Motor neuron (in vitro differentiated cells): ENCODE data around the gene ANGPTL2. TPM values are rescaled to one million over a fixed set of nuclear protein-coding genes. Genes with fewer than 3 reads are reported as not detected.

ENCODE experiments used
- ATAC-seq, 8 experiments: fragments of 200-7000 bp; cut with Tn5 transposase; replicated peaks in 6 of 8; 2 replicates each; pipeline ENCODE4 v1.8.0; 2021; ENCODE audit warnings: mild to moderate bottlenecking in 8 of 8, moderate library complexity in 8 of 8
- H3K27ac ChIP-seq, 2 donors: fragments of 250-450 bp; sonication (Bioruptor Pico); 2 replicates each; pipeline ENCODE4 v1.9.0; 2021; ENCODE audit warnings: antibody characterized with exemption in 2 of 2, mild to moderate bottlenecking in 2 of 2, moderate library complexity in 1 of 2
- H3K4me1 ChIP-seq, 2 donors: fragments of 250-450 bp; sonication (Bioruptor Pico); replicated peaks in 1 of 2; 2 replicates each; pipeline ENCODE4 v1.6.1; 2021; ENCODE audit warnings: antibody characterized with exemption in 2 of 2, mild to moderate bottlenecking in 2 of 2, moderate library complexity in 1 of 2
- H3K4me3 ChIP-seq, 5 donors: fragments of 250-450 bp; sonication (Bioruptor Pico); 2 replicates each; pipeline ENCODE4 v1.9.0; 2021; ENCODE audit warnings: antibody characterized with exemption in 5 of 5, mild to moderate bottlenecking in 5 of 5, moderate library complexity in 4 of 5
- WGBS, 10 experiments: fragments of 450-650 bp; shearing (Covaris generic); methylation state at CpG; one replicate each; pipeline ENCODE4 v1.0.0; 2022; 5-methylcytosine and 5-hydroxymethylcytosine counted together
- in situ Hi-C, 9 experiments: fragments of 400-800 bp; cut with MboI; loops; one replicate each; pipeline ENCODE4 v1.15.0; 2021; ENCODE audit warnings: low sequenced_read_pairs in 9 of 9, low pct_unique_long_range_greater_than_20kb in 2 of 9; ENCODE audit not compliant: unreplicated experiment in 9 of 9
- total RNA-seq, 8 experiments: library from RNA; unstranded; fragments of 300-600 nt; gene quantifications; 2 replicates each; pipeline versions ENCODE4 v1.2.3 to v1.2.4, GENCODE V29; 2022

Gene ANGPTL2
- total RNA-seq, 8 experiments from 2014 or later = 1.1 to 42.1 (median 4.8) TPM

DNA sequence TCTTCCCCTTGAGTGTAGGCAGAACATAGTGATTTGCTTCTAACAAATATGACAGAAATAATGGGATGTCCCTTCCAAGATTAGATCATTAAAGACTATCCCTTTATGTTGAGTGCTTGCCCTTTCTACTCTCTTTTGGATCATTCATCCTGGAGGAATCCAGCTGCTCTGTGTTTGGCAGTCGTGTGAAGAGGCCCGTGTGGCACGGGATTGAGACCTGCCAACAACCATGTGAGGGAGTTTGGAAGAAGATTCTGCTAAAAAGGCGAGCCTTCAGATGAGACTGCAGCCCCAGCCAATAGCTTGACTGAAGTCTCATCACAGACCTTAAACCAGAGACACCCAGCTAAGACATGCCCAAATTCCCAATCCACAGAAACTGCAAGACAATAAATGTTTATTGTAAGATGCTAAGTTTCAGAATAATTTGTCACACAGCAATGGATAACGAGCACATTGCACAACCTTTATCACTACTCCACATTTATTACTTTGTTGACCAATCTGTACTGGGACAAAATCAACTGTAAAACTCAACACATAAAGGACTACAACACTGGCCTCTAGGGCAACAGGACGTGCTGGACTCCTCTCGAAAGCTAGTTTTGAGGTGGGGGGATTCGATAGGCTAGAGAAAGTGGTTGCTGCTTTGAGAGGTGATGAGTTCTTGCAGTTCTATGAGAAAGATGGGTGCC lies 42.8 kb downstream of the ANGPTL2 start:
- Histone ChIP-seq H3K4me3 (no peak overlapping the region), H3K4me1 (peaks cover 15 to 18% of the 10 kb centered on the region in 2 donors), H3K27ac (no peak overlapping the region)
- WGBS, 10 experiments = 29 to 100% (median 94%) methylated on average over 2 to 6 of the region's 8 CpGs; no CpG with 5 or more reads in 4 of the 10 experiments
- no peak for ATAC-seq
- in situ Hi-C loops = no loop called here

GRCh38 chr9:127078988-127079387 lies 43.4 kb downstream of the ANGPTL2 start:
- ATAC-seq = no peak
- Histone ChIP-seq H3K4me1 (peaks cover 21 to 24% of the 10 kb centered on the region in 2 donors), H3K27ac (no peak overlapping the region), H3K4me3 (no peak overlapping the region)
- 80 to 100% (median 100%) methylated on average over 1 of the region's 1 CpG; no CpG with 5 or more reads in 6 of the 10 experiments for WGBS, 10 experiments
- in situ Hi-C loops = no loop called here

GRCh38 chr9:127078336-127078735 lies 44.1 kb downstream of the ANGPTL2 start:
- 70 to 100% (median 94%) methylated on average over 1 to 6 of the region's 6 CpGs; no CpG with 5 or more reads in 1 of the 10 experiments for WGBS, 10 experiments
- in situ Hi-C loops = no loop called here
- H3K4me1 ChIP-seq = peaks cover 22 to 24% of the 10 kb centered on the region in 2 donors
- H3K27ac ChIP-seq = no peak overlapping the region
- H3K4me3 ChIP-seq = no peak overlapping the region
- peak in 1 of 8 experiments; percentile 18 for ATAC-seq

DNA sequence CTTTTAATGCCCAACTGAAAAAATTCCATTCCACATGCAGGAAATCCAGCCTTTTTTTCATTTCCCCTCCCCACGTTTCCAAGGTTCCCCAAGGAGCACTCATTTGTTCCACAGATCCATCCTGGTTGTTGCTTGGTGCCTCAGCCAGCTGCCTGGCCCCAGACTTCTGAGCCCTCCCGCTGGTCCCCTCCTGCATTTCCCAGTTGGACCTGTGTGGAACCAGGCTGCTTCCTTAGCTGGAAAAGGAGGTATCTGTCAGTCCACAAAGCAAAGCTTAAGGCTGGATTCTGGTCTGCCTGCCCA lies 44.8 kb downstream of the ANGPTL2 start:
- ATAC-seq = no peak
- Histone ChIP-seq H3K4me1 (peaks cover 22 to 24% of the 10 kb centered on the region in 2 donors), H3K4me3 (no peak overlapping the region), H3K27ac (no peak overlapping the region)
- 0 to 100% (median 60%) methylated on average over 1 of the region's 2 CpGs; no CpG with 5 or more reads in 5 of the 10 experiments for WGBS, 10 experiments
- in situ Hi-C loops = no loop called here

DNA sequence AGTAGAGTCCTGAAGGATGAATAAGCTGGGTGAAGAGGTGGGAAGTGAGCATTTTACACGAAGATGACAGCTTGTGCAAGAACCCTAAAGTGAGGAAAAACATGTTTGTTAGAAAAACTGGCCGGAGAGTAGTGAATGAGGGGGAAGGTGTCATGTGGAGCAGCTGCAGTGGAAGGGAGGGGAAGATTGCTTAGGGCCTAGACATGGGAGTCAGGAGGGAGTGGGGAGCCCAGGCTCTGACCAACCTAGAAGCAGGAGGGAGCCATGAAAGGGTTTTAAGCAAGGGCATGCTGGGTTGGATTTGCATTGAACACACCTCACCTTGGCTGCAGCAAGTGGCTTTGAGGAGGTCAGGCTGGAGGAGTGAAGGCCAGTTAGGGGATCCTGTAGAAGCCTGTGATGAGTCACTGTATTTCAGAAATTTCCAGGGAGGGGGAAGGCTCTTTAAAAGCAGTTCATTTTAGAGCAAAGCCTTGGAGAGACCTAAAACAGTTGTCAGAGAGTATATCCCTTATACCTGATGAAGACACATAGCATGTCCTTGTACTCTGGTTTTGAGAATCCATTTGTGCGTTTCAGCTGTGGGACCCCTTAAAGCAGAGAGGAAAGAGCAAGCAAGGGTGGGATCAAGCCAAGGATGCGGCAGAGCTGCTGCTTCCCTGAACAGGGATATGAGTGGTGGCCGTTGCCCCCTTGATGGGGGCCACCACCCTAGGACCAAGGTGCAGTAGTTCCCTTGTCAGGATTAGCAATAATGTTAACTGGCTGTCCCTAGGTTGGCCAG lies 45.4 kb downstream of the ANGPTL2 start:
- in situ Hi-C loops = no loop called here
- Histone ChIP-seq H3K4me3 (no peak overlapping the region), H3K4me1 (peaks cover 22 to 24% of the 10 kb centered on the region in 2 donors), H3K27ac (no peak overlapping the region)
- WGBS, 10 experiments = 40 to 100% (median 83%) methylated on average over 1 to 4 of the region's 5 CpGs; no CpG with 5 or more reads in 2 of the 10 experiments
- ATAC-seq = no peak

DNA sequence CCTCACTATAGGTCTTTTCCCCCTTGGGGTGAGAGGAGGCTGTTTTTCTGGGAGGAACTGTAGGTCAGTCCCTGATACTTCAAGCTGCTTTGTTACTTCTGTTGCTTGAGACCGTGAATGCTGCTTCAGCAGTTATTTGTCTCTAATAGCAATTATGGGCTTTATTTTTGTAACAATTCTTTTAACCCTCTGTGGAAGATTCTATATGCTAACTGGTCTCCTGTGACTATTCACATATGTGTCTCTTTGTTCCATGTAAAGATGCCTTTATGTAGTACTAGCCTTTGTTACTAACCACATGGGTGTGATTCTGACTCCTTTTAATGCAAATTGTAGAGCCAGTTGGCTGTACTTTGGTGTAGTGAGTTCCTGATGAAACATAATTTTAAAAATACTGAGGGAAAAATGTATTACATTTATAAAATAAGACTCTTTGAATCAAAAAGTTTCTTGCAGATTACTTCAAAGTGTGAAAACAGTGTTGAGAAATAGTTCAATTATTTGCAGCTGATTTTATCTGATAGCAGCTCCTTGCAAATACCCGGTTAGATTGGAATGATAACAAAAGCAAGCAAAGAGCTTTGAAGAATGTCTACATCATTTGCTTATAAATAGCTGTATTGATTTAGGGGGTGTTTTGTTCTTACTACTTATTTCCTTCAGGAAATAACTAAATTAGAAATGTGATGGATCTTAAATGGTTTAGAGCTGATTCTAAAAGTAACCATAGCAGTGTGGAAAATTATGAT lies 46.6 kb downstream of the ANGPTL2 start:
- peak in 3 of 8 experiments; percentile 11 to 35 (median 26) for ATAC-seq
- Histone ChIP-seq H3K4me1 (peaks cover 22 to 24% of the 10 kb centered on the region in 2 donors), H3K27ac (no peak overlapping the region), H3K4me3 (no peak overlapping the region)
- WGBS, 10 experiments = 0 to 29% (median 21%) methylated on average over 1 to 2 of the region's 2 CpGs; no CpG with 5 or more reads in 1 of the 10 experiments
- in situ Hi-C loops = no loop called here

- ATAC-seq = peak; percentile 81 to 92 (median 91)
- in situ Hi-C loops = no loop called here
- 0 to 68% (median 39%) methylated on average over 1 to 4 of the region's 4 CpGs; no CpG with 5 or more reads in 1 of the 10 experiments for WGBS, 10 experiments
- H3K4me1 ChIP-seq = peaks cover 22 to 24% of the 10 kb centered on the region in 2 donors
- peak overlapping the region in 1 of 2 donors; percentile 62 for H3K27ac ChIP-seq
- H3K4me3 ChIP-seq = no peak overlapping the region
Observed at GRCh38 chr9:127074561-127075548, 47.6 kb downstream of the ANGPTL2 start.

GRCh38 chr9:127067603-127068220 lies 54.7 kb downstream of the ANGPTL2 start:
- ATAC-seq = no peak
- WGBS, 10 experiments = 70 to 100% (median 83%) methylated on average over 1 to 4 of the region's 5 CpGs; no CpG with 5 or more reads in 1 of the 10 experiments
- H3K27ac ChIP-seq = no peak overlapping the region
- H3K4me3 ChIP-seq = no peak overlapping the region
- in situ Hi-C loops = no loop called here
- H3K4me1 ChIP-seq = no peaks in the 10 kb centered on the region

DNA sequence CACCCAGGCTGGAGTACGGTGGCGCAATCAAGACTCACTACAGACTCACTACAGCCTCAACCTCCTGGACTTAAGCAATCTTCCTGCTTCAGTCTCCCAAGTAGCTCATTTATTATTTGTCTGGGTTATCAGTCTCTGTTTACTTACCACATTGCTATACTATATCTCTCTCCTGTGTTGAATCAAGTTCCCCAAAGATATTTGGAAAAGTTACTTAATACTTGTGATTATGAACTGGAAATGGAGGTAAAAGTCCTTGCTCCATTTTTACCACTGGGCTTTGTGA lies 55.6 kb downstream of the ANGPTL2 start:
- Histone ChIP-seq H3K4me1 (no peaks in the 10 kb centered on the region), H3K4me3 (no peak overlapping the region), H3K27ac (no peak overlapping the region)
- in situ Hi-C loops = no loop called here
- ATAC-seq = no peak
- 94 to 100% (median 100%) methylated on average over 1 to 2 of the region's 2 CpGs; no CpG with 5 or more reads in 4 of the 10 experiments for WGBS, 10 experiments

DNA sequence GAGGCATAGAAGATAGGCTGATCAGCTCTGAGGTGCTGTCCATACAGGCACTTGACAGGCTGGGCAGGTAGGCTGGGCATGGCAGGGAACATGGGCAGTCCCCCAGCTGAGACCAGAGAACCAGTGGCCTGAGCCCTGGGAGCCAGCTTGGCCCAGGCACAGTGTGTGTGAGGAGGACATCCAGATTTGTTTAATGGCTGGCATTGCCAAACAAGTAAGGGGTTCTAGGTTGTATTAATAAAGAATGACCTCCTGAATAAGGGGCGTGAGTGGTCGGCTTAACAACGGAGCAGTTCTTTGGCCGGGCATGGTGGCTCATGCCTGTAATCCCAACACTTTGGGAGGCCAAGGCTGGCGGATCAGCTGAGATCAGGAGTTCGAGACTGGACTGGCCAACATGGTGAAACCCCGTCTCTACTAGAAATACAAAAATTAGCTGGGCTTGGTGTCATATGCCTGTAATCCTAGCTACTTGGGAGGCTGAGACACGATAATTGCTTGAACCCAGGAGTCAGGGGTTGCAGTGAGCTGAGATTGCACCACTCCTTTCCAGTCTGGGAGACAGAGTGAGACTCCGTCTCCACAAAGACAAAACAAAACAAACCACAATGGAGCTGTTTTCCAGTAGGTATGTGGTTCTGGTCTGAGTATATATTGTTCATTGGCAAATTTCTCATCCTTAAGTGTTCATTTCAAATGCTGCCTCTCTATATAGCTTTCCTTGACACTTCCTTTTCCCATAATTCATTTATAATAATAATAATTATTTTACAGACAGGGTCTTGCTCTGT lies 56.2 kb downstream of the ANGPTL2 start:
- in situ Hi-C loops = no loop called here
- Histone ChIP-seq H3K4me3 (no peak overlapping the region), H3K27ac (no peak overlapping the region), H3K4me1 (no peaks in the 10 kb centered on the region)
- ATAC-seq = no peak
- WGBS, 10 experiments = 85 to 100% (median 96%) methylated on average over 1 to 9 of the region's 9 CpGs; no CpG with 5 or more reads in 3 of the 10 experiments

GRCh38 chr9:127065592-127065991 lies 56.8 kb downstream of the ANGPTL2 start:
- Histone ChIP-seq H3K4me3 (no peak overlapping the region), H3K4me1 (no peaks in the 10 kb centered on the region), H3K27ac (no peak overlapping the region)
- in situ Hi-C loops = no loop called here
- no peak for ATAC-seq
- WGBS, 10 experiments = 0 to 100% (median 90%) methylated on average over 1 of the region's 1 CpG; no CpG with 5 or more reads in 4 of the 10 experiments
